ENCODE results near the gene CRIP2. TPM values are rescaled to one million over a fixed set of nuclear protein-coding genes. Genes with fewer than 3 reads are reported as not detected.

CRIP2 gene
- total RNA-seq, 4 donors from 2014 or later, result 44.2 to 118 (median 80.7) TPM

- no peak for DNase-seq
- TF ChIP-seq POLR2A (IDR thresholded peaks at IDR 0.05), result no peak
- no peak for TF ChIP-seq CTCF (IDR thresholded peaks at IDR 0.05)
- Histone ChIP-seq H3K4me1 (peaks cover 0 to 11% (median 0%) of the 10 kb centered on the region in 3 donors), H3K36me3 (no peaks in the 10 kb centered on the region), H3K4me3 (no peak overlapping the region), H3K27ac (no peak overlapping the region), H3K27me3 (peaks cover 0 to 9% (median 0%) of the 10 kb centered on the region in 4 donors), H3K9me3 (no peaks in the 10 kb centered on the region)
- intact Hi-C loops (cut with DNase I), result no loop called here
- 64 to 78% methylated on average over 6 to 7 of the region's 7 CpGs for WGBS, 2 donors
Observed at GRCh38 chr14:105503296-105503640, 28.6 kb downstream of the CRIP2 start.

GRCh38 chr14:105503935-105504692, 29.5 kb downstream of the CRIP2 start:
- Histone ChIP-seq H3K36me3 (no peaks in the 10 kb centered on the region), H3K27me3 (peaks cover 0 to 16% (median 0%) of the 10 kb centered on the region in 4 donors), H3K4me3 (no peak overlapping the region), H3K4me1 (peaks cover 0 to 10% (median 0%) of the 10 kb centered on the region in 3 donors), H3K27ac (no peak overlapping the region), H3K9me3 (no peaks in the 10 kb centered on the region)
- WGBS, 2 donors, result 59 to 74% methylated on average over 9 to 15 of the region's 29 CpGs
- no peak for DNase-seq
- intact Hi-C loops (cut with DNase I), result no loop called here
- TF ChIP-seq POLR2A (IDR thresholded peaks at IDR 0.05), result no peak
- no peak for TF ChIP-seq CTCF (IDR thresholded peaks at IDR 0.05)

GRCh38 chr14:105505101-105505500, 30.5 kb downstream of the CRIP2 start:
- H3K9me3 ChIP-seq, result no peaks in the 10 kb centered on the region
- no peaks in the 10 kb centered on the region for H3K36me3 ChIP-seq
- no peak overlapping the region for H3K27ac ChIP-seq
- intact Hi-C loops (cut with DNase I), result no loop called here
- H3K27me3 ChIP-seq, result peaks cover 0 to 24% (median 0%) of the 10 kb centered on the region in 4 donors
- 100% methylated on average over 1 of the region's 16 CpGs; no CpG with 5 or more reads in 1 of the 2 donors for WGBS, 2 donors
- H3K4me1 ChIP-seq, result no peaks in the 10 kb centered on the region
- no peak overlapping the region for H3K4me3 ChIP-seq
- TF ChIP-seq POLR2A (IDR thresholded peaks at IDR 0.05) (no peak), CTCF (IDR thresholded peaks at IDR 0.05) (no peak)
- no peak for DNase-seq

- intact Hi-C loops (cut with DNase I), result no loop called here
- Histone ChIP-seq H3K9me3 (no peaks in the 10 kb centered on the region), H3K27me3 (peaks cover 0 to 42% (median 0%) of the 10 kb centered on the region in 4 donors), H3K36me3 (no peaks in the 10 kb centered on the region), H3K4me1 (peaks cover 0 to 4% (median 0%) of the 10 kb centered on the region in 3 donors), H3K27ac (no peak overlapping the region), H3K4me3 (no peak overlapping the region)
- no peak for TF ChIP-seq CTCF (IDR thresholded peaks at IDR 0.05)
- TF ChIP-seq POLR2A (IDR thresholded peaks at IDR 0.05), result no peak
- WGBS, 2 donors, result 64 to 71% methylated on average over 17 of the region's 17 CpGs
- no peak for DNase-seq
Observed at GRCh38 chr14:105507247-105507646, 32.6 kb downstream of the CRIP2 start.

- no peak overlapping the region for H3K4me3 ChIP-seq
- no peaks in the 10 kb centered on the region for H3K9me3 ChIP-seq
- H3K4me1 ChIP-seq, result peaks cover 0 to 8% (median 0%) of the 10 kb centered on the region in 3 donors
- no peak for TF ChIP-seq CTCF (IDR thresholded peaks at IDR 0.05)
- no peak for TF ChIP-seq POLR2A (IDR thresholded peaks at IDR 0.05)
- intact Hi-C loops (cut with DNase I), result no loop called here
- DNase-seq, result no peak
- H3K36me3 ChIP-seq, result no peaks in the 10 kb centered on the region
- H3K27ac ChIP-seq, result no peak overlapping the region
- 77 to 88% methylated on average over 11 to 14 of the region's 16 CpGs for WGBS, 2 donors
- peaks cover 0 to 50% (median 0%) of the 10 kb centered on the region in 4 donors for H3K27me3 ChIP-seq
Observed at GRCh38 chr14:105508069-105508468, 33.4 kb downstream of the CRIP2 start.
